Lower lobe of right lung (tissue), 2 donors: ENCODE measurements around the gene PHC3. TPM values are rescaled to one million over a fixed set of nuclear protein-coding genes. Genes with fewer than 3 reads are reported as not detected.
"Not testable (repeated sequence)": the region's sequence is repeated elsewhere in the genome, so short reads cannot be mapped to it uniquely, and the experiment has no call there.

Experiments used
- ATAC-seq, 2 donors: fragments of 200-7000 bp; cut with Tn5 transposase; one replicate each; pipeline ENCODE4 v1.9.1; 2020 to 2022; ENCODE audit warnings: mild to moderate bottlenecking in 2 of 2, moderate library complexity in 2 of 2
- DNase-seq: peaks from one replicate; pipeline ENCODE4 v3.0.0-alpha.2; 2020
- H3K27ac ChIP-seq: fragments of 200-600 bp; one replicate; pipeline ENCODE4 v1.8.0; 2022
- H3K27me3 ChIP-seq: fragments of 200-600 bp; one replicate; pipeline ENCODE4 v1.8.0; 2022; ENCODE audit warnings: low read depth
- H3K36me3 ChIP-seq: fragments of 200-600 bp; one replicate; pipeline ENCODE4 v1.8.0; 2022; ENCODE audit warnings: mild to moderate bottlenecking
- H3K4me1 ChIP-seq: fragments of 200-600 bp; one replicate; pipeline ENCODE4 v1.8.0; 2022
- H3K4me3 ChIP-seq: fragments of 200-600 bp; one replicate; pipeline ENCODE4 v1.8.0; 2022; ENCODE audit warnings: mild to moderate bottlenecking
- H3K9me3 ChIP-seq: fragments of 200-600 bp; one replicate; pipeline ENCODE4 v1.8.0; 2022
- intact Hi-C: fragments of 100-400 bp; cut with DNase I; formaldehyde crosslinking; loops from one replicate; pipeline ENCODE4 v1.11.0; 2022
- total RNA-seq: library from RNA; stranded (reverse); fragmentation: NEBNext Ultra II Directional; extraction: Animal tissue kit (Norgen Biotek cat#: 25700); gene quantifications from one replicate; pipeline ENCODE4 v1.2.1, GENCODE V29; 2021
- TF ChIP-seq, protein P1 (sequence below): fragments of 200-600 bp; IDR thresholded peaks from one replicate; pipeline ENCODE4 v1.8.0; 2022; ENCODE audit warnings: antibody characterized with exemption, mild to moderate bottlenecking
- donor health status: DM: no; HTN: yes; CAD: no; lungs with severe emphysema.

The PHC3 gene
- total RNA-seq, 1 donor from 2014 or later = 89.9 TPM

DNA sequence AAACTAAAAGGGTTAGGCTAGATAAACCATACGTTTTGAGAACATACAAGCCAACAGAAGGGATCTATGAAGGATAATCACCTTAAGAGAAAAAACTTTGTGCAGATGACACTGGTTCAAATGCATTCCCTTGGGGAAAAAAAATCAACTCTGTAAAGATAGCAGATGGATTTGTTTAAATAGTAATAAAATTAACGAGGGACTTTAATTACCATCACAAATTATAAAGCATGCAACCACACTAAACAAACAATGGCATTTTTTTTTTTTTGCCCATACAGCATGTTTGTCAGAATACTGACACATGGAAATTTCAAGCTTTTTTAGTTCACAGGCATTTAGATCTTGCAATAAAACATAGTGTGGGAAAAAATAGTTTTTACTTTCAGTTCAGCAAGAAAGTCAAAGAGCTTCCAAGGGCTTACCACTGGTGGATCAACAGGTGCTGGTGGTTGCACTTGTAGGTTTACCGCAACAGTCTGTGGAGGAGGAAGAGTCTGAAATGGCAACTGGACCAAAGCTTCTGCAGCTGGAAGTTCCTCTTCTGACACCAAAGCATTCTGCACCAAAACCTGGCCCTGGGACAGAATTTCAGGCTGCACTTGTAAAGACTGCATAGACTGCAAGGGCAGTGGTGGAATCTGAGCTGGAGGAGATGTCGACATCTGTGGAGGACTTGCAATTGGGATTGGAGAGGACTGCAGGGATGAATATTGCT lies 53.1 kb downstream of the PHC3 start:
- Histone ChIP-seq H3K27me3 (no peaks in the 10 kb centered on the region), H3K36me3 (peaks cover 60% of the 10 kb centered on the region), H3K27ac (no peak overlapping the region), H3K4me1 (peaks cover 7% of the 10 kb centered on the region), H3K9me3 (no peaks in the 10 kb centered on the region), H3K4me3 (no peak overlapping the region)
- DNase-seq = no peak
- TF ChIP-seq, protein P1, sequence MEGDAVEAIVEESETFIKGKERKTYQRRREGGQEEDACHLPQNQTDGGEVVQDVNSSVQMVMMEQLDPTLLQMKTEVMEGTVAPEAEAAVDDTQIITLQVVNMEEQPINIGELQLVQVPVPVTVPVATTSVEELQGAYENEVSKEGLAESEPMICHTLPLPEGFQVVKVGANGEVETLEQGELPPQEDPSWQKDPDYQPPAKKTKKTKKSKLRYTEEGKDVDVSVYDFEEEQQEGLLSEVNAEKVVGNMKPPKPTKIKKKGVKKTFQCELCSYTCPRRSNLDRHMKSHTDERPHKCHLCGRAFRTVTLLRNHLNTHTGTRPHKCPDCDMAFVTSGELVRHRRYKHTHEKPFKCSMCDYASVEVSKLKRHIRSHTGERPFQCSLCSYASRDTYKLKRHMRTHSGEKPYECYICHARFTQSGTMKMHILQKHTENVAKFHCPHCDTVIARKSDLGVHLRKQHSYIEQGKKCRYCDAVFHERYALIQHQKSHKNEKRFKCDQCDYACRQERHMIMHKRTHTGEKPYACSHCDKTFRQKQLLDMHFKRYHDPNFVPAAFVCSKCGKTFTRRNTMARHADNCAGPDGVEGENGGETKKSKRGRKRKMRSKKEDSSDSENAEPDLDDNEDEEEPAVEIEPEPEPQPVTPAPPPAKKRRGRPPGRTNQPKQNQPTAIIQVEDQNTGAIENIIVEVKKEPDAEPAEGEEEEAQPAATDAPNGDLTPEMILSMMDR = no peak
- ATAC-seq = no peak
- intact Hi-C loops = no loop called here

DNA sequence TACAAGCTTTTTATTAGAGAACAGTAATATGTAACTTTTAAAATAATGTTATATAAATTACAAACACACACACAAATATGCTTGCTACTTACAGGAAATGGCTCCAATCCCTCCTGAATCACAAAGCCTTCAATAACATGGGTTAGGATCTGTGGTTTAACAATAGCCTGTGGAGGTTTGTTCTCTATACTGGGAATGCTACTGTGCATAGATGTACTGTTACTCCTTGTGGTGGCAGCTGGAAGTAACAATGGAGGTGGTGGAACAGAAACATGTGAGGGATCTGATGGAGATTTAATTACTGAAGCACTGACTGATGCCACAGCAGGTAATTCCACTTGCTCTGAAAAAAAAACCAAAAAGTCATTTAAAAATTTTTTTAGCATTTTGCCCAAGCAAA lies 64.4 kb downstream of the PHC3 start:
- Histone ChIP-seq H3K27ac (no peak overlapping the region), H3K9me3 (no peaks in the 10 kb centered on the region), H3K27me3 (no peaks in the 10 kb centered on the region), H3K36me3 (peaks cover 97% of the 10 kb centered on the region), H3K4me1 (no peaks in the 10 kb centered on the region), H3K4me3 (no peak overlapping the region)
- ATAC-seq = no peak
- intact Hi-C loops = no loop called here
- TF ChIP-seq, protein P1 = no peak
- DNase-seq = no peak

DNA sequence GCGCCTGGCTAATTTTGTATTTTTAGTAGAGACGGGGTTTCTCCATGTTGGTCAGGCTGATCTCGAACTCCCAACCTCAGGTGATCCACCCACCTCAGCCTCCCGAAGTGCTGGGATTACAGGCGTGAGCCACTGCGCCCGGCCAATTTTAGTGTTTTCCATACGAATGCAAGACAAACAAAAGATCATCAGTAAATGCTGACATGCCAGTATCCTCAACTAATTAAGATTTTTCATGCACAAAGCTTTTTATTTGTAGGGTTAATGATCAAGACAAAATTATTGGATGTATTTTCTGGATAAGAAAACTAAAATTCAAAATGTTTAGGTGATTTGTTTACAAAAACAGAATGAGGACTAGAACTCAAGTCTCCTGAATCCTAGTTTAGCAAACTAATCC lies 67.4 kb downstream of the PHC3 start:
- H3K27ac ChIP-seq, intact Hi-C loops, H3K4me3 ChIP-seq, H3K27me3 ChIP-seq, DNase-seq, H3K9me3 ChIP-seq, H3K4me1 ChIP-seq, ATAC-seq: not testable (repeated sequence)
- H3K36me3 ChIP-seq = peaks cover 84% of the 10 kb centered on the region

DNA sequence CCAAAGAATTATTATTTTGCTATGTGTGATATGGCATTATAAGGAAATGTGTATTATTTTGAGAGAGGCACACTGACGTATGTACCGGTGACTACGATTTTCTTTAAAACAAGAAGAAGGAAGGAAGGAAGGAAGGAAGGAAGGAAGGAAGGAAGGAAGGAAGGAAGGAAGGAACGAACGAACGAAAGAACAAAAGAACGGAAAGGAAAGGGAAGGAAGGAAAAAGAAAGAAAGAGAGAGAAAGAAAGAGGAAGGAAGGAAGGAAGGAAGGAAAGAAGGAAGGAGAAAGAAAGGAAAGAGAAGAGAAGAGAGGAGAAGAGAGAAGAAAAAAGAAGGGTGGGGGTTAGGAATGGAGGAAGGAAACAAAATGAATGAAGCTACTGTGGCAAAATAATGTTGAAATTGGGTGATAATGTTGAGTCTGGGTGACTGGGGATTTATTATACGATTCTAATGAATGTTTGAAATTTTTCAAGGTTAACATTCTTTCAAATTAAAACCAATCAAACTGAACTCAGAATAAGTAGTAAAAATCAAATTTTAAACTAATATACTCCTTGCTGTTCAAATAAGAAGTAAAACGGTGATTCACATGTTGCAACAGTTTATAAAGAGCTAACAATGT lies 70.3 kb downstream of the PHC3 start:
- peaks cover 72% of the 10 kb centered on the region for H3K36me3 ChIP-seq
- H3K9me3 ChIP-seq = no peaks in the 10 kb centered on the region
- TF ChIP-seq, protein P1 = no peak
- DNase-seq (no peak), ATAC-seq (no peak)
- no peak overlapping the region for H3K27ac ChIP-seq
- intact Hi-C loops = no loop called here
- H3K27me3 ChIP-seq = no peaks in the 10 kb centered on the region
- no peaks in the 10 kb centered on the region for H3K4me1 ChIP-seq
- H3K4me3 ChIP-seq = no peak overlapping the region

DNA sequence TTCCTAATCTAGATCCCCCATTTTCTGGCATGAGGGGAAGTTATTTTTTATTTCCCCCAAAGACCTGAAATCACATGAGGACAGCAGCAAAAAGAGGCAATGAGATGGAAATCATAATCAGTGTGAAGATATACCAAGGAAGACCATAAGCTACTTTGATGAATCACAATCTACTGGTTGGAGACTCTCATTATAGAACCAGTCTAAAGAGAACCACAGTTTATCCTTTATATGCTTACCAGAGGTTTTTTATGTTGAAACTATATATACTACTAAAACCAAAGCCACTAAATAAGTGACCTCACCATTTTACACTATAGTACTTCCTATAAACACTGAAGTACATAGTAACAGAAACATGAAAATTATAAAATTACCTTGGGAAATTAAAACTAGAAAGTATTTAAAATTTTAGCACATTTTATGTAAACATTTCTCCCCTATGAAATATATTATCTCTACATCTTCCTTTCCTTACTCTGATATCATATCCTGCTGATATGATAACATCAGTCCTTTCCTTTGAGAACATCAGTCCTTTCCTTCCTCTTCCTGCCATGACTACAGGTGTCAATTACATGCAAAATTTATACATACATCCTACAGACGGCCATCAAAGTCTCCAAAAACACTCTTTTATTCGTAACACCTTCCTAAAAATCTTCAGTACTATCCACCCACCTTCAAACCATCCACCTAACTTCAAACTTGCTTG lies 71.8 kb downstream of the PHC3 start:
- Histone ChIP-seq H3K4me3 (no peak overlapping the region), H3K4me1 (no peaks in the 10 kb centered on the region), H3K27ac (no peak overlapping the region), H3K9me3 (no peaks in the 10 kb centered on the region), H3K36me3 (peaks cover 72% of the 10 kb centered on the region), H3K27me3 (no peaks in the 10 kb centered on the region)
- ATAC-seq (no peak), DNase-seq (no peak)
- intact Hi-C loops = no loop called here
- TF ChIP-seq, protein P1 = no peak

DNA sequence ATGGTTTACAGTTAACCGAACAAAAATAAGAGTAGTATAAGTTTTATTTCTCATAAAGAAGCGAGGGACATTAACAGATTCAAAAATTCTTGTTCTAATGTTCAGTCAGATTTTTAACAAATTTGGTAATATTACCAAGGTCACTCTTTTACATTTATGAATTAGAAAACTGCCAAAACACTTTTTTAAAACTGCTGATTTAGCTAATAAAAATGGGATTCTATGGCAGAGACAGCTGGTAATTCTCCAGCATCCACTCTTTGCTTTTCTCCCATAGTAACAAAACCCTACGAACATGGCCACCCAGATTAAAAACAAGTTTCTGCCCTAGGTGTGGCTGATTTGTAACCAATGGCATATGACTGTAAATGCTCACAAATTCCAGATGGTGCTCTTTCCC lies 72.6 kb downstream of the PHC3 start:
- DNase-seq (no peak), ATAC-seq (no peak)
- H3K36me3 ChIP-seq = peaks cover 75% of the 10 kb centered on the region
- H3K9me3 ChIP-seq = no peaks in the 10 kb centered on the region
- no peaks in the 10 kb centered on the region for H3K4me1 ChIP-seq
- no peak overlapping the region for H3K4me3 ChIP-seq
- no peaks in the 10 kb centered on the region for H3K27me3 ChIP-seq
- no peak overlapping the region for H3K27ac ChIP-seq
- TF ChIP-seq, protein P1 = no peak
- intact Hi-C loops = no loop called here
